Measurements from ENCODE around the gene SPDYE6.
A peak's percentile ranks its signal among the peaks of the same experiment; 100 is the strongest.
"Not testable (repeated sequence)": the region's sequence is repeated elsewhere in the genome, so short reads cannot be mapped to it uniquely, and the experiment has no call there.

Gene SPDYE6

DNA sequence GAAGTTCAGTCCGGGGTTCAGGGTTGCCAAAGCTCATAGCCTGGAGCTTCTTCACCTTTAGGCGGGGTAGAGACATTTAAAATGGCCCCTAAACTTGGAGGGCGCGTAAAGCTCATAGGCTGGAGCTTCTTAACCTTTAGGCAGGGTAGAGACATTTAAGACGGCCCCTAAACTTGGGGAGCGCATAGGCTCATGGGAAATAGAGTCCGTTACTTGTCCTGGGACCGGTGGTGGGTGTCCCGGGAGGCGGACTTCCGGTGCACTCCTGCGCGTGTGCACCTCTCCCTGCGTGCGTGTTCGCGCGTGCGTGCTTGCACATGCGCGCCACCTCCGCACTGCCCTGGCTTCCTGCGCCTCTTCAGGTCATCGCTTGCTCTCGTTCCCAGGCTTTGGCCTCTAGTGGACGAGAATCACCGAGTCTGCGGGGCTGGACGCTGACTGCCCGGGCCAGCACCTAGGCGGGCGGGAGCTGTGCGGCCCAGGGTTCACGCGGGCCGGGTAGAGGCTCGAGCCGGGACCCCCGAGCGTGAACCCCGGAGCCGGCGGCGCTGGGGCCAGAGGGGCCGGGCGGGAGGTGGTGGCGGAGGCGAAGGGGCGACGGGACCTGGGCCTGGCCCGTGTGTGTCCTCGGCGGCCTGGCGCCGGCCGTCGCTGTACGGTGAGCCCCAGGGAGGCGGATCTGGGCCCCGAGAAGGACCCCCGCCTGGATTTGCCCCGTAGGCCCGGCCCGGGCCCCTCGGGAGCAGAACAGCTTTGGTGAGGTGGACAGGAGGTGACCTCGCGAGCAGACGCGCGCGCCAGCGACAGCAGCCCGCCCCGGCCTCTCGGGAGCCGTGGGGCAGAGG is 7.5 kb upstream of the SPDYE6 start:
- DNase-seq: peak; percentile 98

- DNase-seq: not testable (repeated sequence)
Measured at GRCh38 chr7:102346983-102347382, 9.3 kb downstream of the SPDYE6 start.

- not testable (repeated sequence) for DNase-seq
Measured at GRCh38 chr7:102340599-102341368, 15.5 kb downstream of the SPDYE6 start.

DNA sequence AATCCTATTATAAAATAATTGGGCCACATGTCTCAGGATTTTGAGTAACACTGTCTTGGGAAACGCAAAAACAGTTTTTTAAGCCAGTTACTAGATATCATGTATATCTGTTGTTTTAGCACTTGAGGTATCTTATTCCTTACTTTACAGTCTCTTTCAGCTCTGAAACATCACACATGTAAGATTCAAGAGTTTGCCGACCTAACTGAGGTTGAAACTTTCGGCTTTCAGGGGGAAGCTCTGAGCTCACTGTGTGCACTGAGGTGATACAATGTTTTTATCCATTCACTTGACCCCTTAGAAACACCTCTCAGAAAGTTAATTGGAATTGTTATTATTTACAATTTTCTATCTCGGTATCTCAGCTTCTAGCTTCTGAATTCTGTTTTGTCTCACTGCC is 18.8 kb downstream of the SPDYE6 start:
- DNase-seq: not testable (repeated sequence)

DNA sequence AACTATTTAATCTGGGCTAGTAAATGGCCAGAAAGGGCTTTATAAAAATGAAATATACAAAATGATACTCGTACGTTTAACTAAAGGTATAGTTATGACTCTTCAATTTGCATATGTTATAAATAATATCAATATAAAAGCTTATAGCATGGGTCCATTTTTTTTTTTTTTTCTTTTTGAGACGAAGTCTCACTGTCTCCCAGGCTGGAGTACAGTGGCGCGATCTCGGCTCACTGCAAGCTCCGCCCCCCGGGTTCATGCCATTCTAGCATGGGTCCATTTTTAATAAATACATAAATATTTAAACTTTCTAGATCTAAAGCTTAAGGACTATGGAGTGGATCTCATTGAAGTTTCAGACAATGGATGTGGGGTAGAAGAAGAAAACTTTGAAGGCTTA is 19.2 kb downstream of the SPDYE6 start:
- not testable (repeated sequence) for DNase-seq

GRCh38 chr7:102335574-102335973 is 20.7 kb downstream of the SPDYE6 start:
- DNase-seq: not testable (repeated sequence)

DNA sequence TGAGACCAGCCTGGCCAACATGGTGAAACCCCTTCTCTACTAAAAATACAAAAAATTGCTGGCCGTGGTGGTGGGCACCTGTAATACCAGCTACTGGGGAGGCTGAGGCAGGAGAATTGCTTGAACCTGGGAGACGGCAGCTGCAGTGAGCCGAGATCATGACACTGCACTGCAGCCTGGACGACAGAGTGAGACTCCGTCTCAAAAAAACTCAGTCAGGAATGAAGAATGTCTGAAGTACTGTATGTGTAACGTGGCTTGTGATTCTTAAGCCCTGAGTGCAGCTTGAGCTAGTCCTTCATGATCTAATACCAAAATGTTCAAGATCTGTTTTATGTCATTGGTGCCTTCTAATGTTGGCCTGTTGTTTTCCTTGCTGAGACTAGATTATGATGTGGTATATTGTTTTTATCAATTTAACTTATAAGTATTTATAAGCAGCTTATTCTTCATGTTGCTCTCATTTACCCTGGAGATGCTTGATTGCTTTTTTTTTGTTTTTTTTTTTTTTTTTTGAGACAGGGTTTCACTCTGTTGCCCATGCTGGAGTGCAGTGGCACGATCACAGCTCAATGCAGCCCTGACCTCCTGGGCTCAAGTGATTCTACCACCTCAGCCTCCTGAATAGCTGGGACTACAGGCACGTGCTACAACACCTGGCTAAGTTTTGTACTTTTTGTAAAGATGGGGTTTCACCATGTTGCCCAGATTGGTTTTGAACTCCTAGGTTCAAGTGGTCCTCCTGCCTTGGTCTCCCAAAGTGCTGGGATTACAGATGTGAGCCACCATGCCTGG is 25.4 kb downstream of the SPDYE6 start:
- not testable (repeated sequence) for DNase-seq

GRCh38 chr7:102329366-102329765 is 26.9 kb downstream of the SPDYE6 start:
- not testable (repeated sequence) for DNase-seq

DNA sequence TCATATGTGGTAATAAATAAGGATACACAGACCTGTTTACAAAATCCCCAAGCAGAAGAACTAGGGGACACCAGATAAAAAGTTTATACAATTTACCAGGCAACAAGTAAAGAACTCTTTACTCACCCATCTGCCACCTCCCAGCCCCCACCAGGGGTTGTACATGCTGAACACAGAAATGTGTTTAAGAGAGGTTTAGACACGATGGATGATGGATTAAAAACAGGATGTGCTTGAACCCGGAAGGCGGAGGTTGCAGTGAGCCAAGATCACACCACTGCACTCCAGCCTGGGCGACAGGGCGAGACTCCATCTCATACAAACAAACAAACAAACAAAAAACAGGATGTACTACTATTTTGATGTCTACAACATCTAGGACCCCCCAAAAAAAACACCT is 27.4 kb downstream of the SPDYE6 start:
- not testable (repeated sequence) for DNase-seq

- DNase-seq: not testable (repeated sequence)
Measured at GRCh38 chr7:102327183-102327582, 29.1 kb downstream of the SPDYE6 start.

- DNase-seq: no peak
Measured at GRCh38 chr7:102326157-102326889, 29.9 kb downstream of the SPDYE6 start.

- not testable (repeated sequence) for DNase-seq
Measured at GRCh38 chr7:102325106-102325505, 31.1 kb downstream of the SPDYE6 start.

DNA sequence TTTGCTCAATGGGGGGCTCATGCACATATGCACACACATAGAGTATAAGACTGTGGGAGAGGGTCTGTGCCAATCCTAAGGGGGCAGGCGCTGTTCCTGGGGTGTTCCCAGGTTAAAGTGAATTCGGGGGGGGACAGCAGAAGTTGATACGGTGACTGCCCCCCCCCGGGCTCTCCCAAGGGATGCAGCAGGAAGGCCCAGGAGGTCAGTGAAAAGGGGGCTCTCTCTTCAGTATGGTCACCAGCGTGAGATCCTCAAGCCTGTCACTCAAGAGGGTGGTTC is 32.4 kb downstream of the SPDYE6 start:
- DNase-seq: no peak

- no peak for DNase-seq
Measured at GRCh38 chr7:102322202-102322715, 34.0 kb downstream of the SPDYE6 start.

GRCh38 chr7:102321351-102322201 is 34.7 kb downstream of the SPDYE6 start:
- peak; percentile 42 for DNase-seq

- no peak for DNase-seq
Measured at GRCh38 chr7:102320601-102321350, 35.5 kb downstream of the SPDYE6 start.

DNA sequence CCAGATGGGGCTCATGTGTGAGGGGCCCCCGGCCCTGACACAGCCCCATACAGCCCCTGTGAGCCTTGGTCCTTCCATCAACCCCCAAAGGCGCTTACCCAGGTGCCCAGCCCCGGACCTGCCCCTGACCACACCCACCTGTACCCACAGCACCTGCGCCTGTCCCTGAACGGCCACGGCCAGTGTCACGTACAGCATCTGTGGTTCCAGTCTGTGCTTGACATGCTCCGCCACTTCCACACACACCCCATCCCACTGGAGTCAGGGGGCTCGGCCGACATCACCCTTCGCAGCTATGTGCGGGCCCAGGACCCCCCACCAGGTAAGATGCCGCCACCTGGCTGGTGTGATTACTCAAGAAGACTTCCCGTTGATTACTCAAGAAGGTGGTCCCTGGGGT is 36.1 kb downstream of the SPDYE6 start:
- DNase-seq: no peak

DNA sequence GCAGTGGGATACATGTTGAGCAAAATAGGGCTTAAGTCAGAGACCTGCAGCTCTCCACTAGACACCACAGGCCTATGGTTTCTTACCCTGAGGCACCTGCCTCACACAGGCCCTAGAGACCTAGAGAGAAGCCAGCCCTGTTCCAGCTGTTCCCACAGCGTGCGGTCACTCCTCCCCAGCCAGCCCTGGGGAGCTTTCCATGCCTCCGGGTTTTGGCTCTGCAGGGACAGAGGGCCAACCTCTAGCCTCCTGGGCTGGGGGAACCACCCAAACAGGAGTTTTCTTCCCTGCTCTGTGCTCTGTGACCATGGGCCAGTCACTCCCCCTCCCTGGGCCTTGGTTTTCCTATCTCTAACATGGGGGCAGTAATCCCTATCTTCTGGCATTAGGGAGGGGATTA is 36.6 kb downstream of the SPDYE6 start:
- DNase-seq: no peak

GRCh38 chr7:102318482-102318971 is 37.7 kb downstream of the SPDYE6 start:
- no peak for DNase-seq

All from right hindlimb (tissue), 1 donor.